NCI-H345 treated with DMSO at 0.1 percent for 48 hours (cell line): ENCODE results near the gene TBX1.

ENCODE experiments used
- DNase-seq: peaks from one replicate; lab custom pipeline; 2025; ENCODE audit not compliant: unreplicated experiment; lab: John Stamatoyannopoulos, UW

TBX1 gene

GRCh38 chr22:19810381-19811201, 50.0 kb downstream of the TBX1 start:
- no peak for DNase-seq

GRCh38 chr22:19811211-19811621, 50.6 kb downstream of the TBX1 start:
- DNase-seq: no peak

GRCh38 chr22:19811811-19812771, 51.5 kb downstream of the TBX1 start:
- no peak for DNase-seq

- DNase-seq: no peak
Observed at GRCh38 chr22:19812910-19813309, 52.3 kb downstream of the TBX1 start.

GRCh38 chr22:19814428-19814827, 53.9 kb downstream of the TBX1 start:
- DNase-seq: no peak

- DNase-seq: no peak
Observed at GRCh38 chr22:19815093-19815822, 54.7 kb downstream of the TBX1 start.

- DNase-seq: no peak
Observed at GRCh38 chr22:19815823-19816290, 55.3 kb downstream of the TBX1 start.

GRCh38 chr22:19816372-19817119, 56.0 kb downstream of the TBX1 start:
- no peak for DNase-seq
